H9 (cell line): Measurements from ENCODE around the gene ACTR10. TPM values are rescaled to one million over a fixed set of nuclear protein-coding genes. Genes with fewer than 3 reads are reported as not detected.
A peak's percentile ranks its signal among the peaks of the same experiment; 100 is the strongest.

Source experiments
- DNase-seq: peaks from one replicate; pipeline ENCODE4 v3.0.0-alpha.2; 2017
- H2AFZ ChIP-seq: one replicate; pipeline ENCODE4 v1.6.1; 2013; ENCODE audit warnings: mild to moderate bottlenecking, low read length, control low read depth, moderate library complexity
- H2AK5ac ChIP-seq: 2 replicates; pipeline ENCODE4 v1.6.1; 2013; ENCODE audit warnings: low read length, control low read depth, mixed read lengths; ENCODE audit not compliant: insufficient read length
- H2BK120ac ChIP-seq: one replicate; pipeline ENCODE4 v1.6.1; 2013; ENCODE audit warnings: low read depth, mild to moderate bottlenecking, low read length, control low read depth, inconsistent platforms; ENCODE audit not compliant: poor library complexity, severe bottlenecking
- H2BK12ac ChIP-seq: 2 replicates; pipeline ENCODE4 v1.6.1; 2013; ENCODE audit warnings: low read length, control low read depth, mixed read lengths, low read depth; ENCODE audit not compliant: insufficient read length
- H2BK15ac ChIP-seq: 2 replicates; pipeline ENCODE4 v1.6.1; 2013; ENCODE audit warnings: low read depth, low read length, control low read depth
- H2BK20ac ChIP-seq: one replicate; pipeline ENCODE4 v1.6.1; 2013; ENCODE audit warnings: low read depth, mild to moderate bottlenecking, low read length, control low read depth, inconsistent platforms; ENCODE audit not compliant: poor library complexity, severe bottlenecking
- H2BK5ac ChIP-seq: 2 replicates; pipeline ENCODE4 v1.6.1; 2013; ENCODE audit warnings: low read length, control low read depth, mixed read lengths; ENCODE audit not compliant: insufficient read length
- H3K14ac ChIP-seq: 2 replicates; pipeline ENCODE4 v1.6.1; 2013; ENCODE audit warnings: low read length, control low read depth; ENCODE audit not compliant: insufficient read depth
- H3K18ac ChIP-seq: 2 replicates; pipeline ENCODE4 v1.6.1; 2013; ENCODE audit warnings: low read depth, mild to moderate bottlenecking, mixed read lengths, low read length, control low read depth; ENCODE audit not compliant: insufficient read length
- H3K23ac ChIP-seq: 2 replicates; pipeline ENCODE4 v1.6.1; 2013; ENCODE audit warnings: low read length, control low read depth, mixed read lengths, low read depth; ENCODE audit not compliant: insufficient read length
- H3K23me2 ChIP-seq: 2 replicates; pipeline ENCODE4 v1.6.1; 2013; ENCODE audit warnings: low read depth, mild to moderate bottlenecking, mixed read lengths, low read length, control low read depth; ENCODE audit not compliant: insufficient read length, poor library complexity, severe bottlenecking
- H3K27ac ChIP-seq: 2 replicates; pipeline ENCODE4 v1.5.1; 2013; ENCODE audit warnings: low read length, control low read depth, mixed read lengths, low read depth; ENCODE audit not compliant: insufficient read length
- H3K27me3 ChIP-seq: 2 replicates; pipeline ENCODE4 v1.6.1; 2013; ENCODE audit warnings: low read length, control low read depth, inconsistent platforms; ENCODE audit not compliant: insufficient read depth
- H3K4ac ChIP-seq: 2 replicates; pipeline ENCODE4 v1.6.1; 2013; ENCODE audit warnings: low read depth, mild to moderate bottlenecking, control low read depth, inconsistent platforms, low read length, moderate library complexity
- H3K4me1 ChIP-seq: 2 replicates; pipeline ENCODE4 v1.6.1; 2013; ENCODE audit warnings: low read length, control low read depth, inconsistent platforms; ENCODE audit not compliant: insufficient read depth
- H3K4me2 ChIP-seq: 2 replicates; pipeline ENCODE4 v1.6.1; 2013; ENCODE audit warnings: low read length, control low read depth, mixed read lengths; ENCODE audit not compliant: insufficient read length, insufficient read depth
- H3K56ac ChIP-seq: 2 replicates; pipeline ENCODE4 v1.6.1; 2013; ENCODE audit warnings: low read depth, mild to moderate bottlenecking, mixed read lengths, low read length, control low read depth; ENCODE audit not compliant: insufficient read length
- H3K79me1 ChIP-seq: 2 replicates; pipeline ENCODE4 v1.6.1; 2013; ENCODE audit warnings: low read depth, mild to moderate bottlenecking, moderate library complexity, low read length, control low read depth, inconsistent platforms; ENCODE audit not compliant: insufficient read depth, poor library complexity, severe bottlenecking
- H3K79me2 ChIP-seq: 2 replicates; pipeline ENCODE4 v1.6.1; 2013; ENCODE audit warnings: low read length, control low read depth, inconsistent platforms; ENCODE audit not compliant: insufficient read depth
- H3K9ac ChIP-seq: 2 replicates; pipeline ENCODE4 v1.6.1; 2013; ENCODE audit warnings: low read length, control low read depth, mixed read lengths; ENCODE audit not compliant: insufficient read length; ENCODE audit errors: extremely low read depth
- H3K9me3 ChIP-seq: one replicate; pipeline ENCODE4 v1.6.1; 2013; ENCODE audit warnings: low read depth, low read length, inconsistent platforms; ENCODE audit not compliant: control insufficient read depth
- H3T11ph ChIP-seq: one replicate; pipeline ENCODE4 v1.6.1; 2013; ENCODE audit warnings: mild to moderate bottlenecking, low read length, control low read depth, inconsistent platforms
- H4K20me1 ChIP-seq: one replicate; pipeline ENCODE4 v1.6.1; 2013; ENCODE audit not compliant: control insufficient read depth, insufficient read length, insufficient read depth
- H4K5ac ChIP-seq: 2 replicates; pipeline ENCODE4 v1.6.1; 2013; ENCODE audit warnings: low read depth, mild to moderate bottlenecking, mixed read lengths, low read length, control low read depth; ENCODE audit not compliant: insufficient read length
- H4K8ac ChIP-seq: replicated peaks from 2 replicates; pipeline ENCODE4 v1.6.1; 2013; ENCODE audit warnings: low read length, control low read depth, mixed read lengths, low read depth; ENCODE audit not compliant: insufficient read length
- H4K91ac ChIP-seq: 2 replicates; pipeline ENCODE4 v1.6.1; 2013; ENCODE audit warnings: low read depth, mild to moderate bottlenecking, moderate library complexity, mixed read lengths, low read length, control low read depth; ENCODE audit not compliant: insufficient read length
- H3K27ac Mint-ChIP-seq, 3 experiments: 2 replicates in 2 of 3; 3 replicates in 1 of 3; pipeline ENCODE4 v1.8.0; 2020 to 2021; ENCODE audit warnings: mixed read lengths in 3 of 3, mild to moderate bottlenecking in 1 of 3, moderate library complexity in 1 of 3
- H3K27me3 Mint-ChIP-seq: 2 replicates; pipeline ENCODE4 v1.8.0; 2021; ENCODE audit warnings: low read depth, mild to moderate bottlenecking, moderate library complexity, mixed read lengths
- H3K36me3 Mint-ChIP-seq, 3 experiments: 2 replicates in 2 of 3; 3 replicates in 1 of 3; pipeline ENCODE4 v1.8.0; 2020 to 2021; ENCODE audit warnings: low read depth in 3 of 3, mixed read lengths in 3 of 3; ENCODE audit not compliant: insufficient read depth in 1 of 3
- H3K4me1 Mint-ChIP-seq, 2 experiments: 2 replicates each; pipeline ENCODE4 v1.8.0; 2020; ENCODE audit warnings: mixed read lengths in 2 of 2
- H3K4me3 Mint-ChIP-seq, 2 experiments: 2 replicates in 1 of 2; 3 replicates in 1 of 2; pipeline ENCODE4 v1.8.0; 2020 to 2021; ENCODE audit warnings: mild to moderate bottlenecking in 2 of 2, mixed read lengths in 2 of 2, moderate library complexity in 1 of 2
- H3K9me3 Mint-ChIP-seq, 2 experiments: 2 replicates in 1 of 2; 3 replicates in 1 of 2; pipeline ENCODE4 v1.8.0; 2020; ENCODE audit warnings: mild to moderate bottlenecking in 2 of 2, mixed read lengths in 2 of 2, moderate library complexity in 1 of 2
- WGBS: extraction: QIAGEN DNeasy Blood & Tissue Kit; methylation state at CpG from one replicate; pipeline ENCODE4 v1.1.7; 2013; ENCODE audit warnings: missing lambda C conversion rate, low lambda C conversion rate, mixed read lengths; ENCODE audit not compliant: insufficient read length; ENCODE audit errors: extremely low coverage; 5-methylcytosine and 5-hydroxymethylcytosine counted together
- total RNA-seq: library from RNA; stranded (reverse); gene quantifications from 2 replicates; pipeline ENCODE4 v1.2.1, GENCODE V29; 2021
- TF ChIP-seq, protein P1 (sequence below): fragments of 200-600 bp; sonication (generic); conservative IDR thresholded peaks from 3 replicates; pipeline ENCODE4 v1.8.0; 2021; ENCODE audit warnings: antibody characterized with exemption, mild to moderate bottlenecking

ACTR10 gene
- total RNA-seq, 1 experiment from 2014 or later = 41.0 TPM

DNA sequence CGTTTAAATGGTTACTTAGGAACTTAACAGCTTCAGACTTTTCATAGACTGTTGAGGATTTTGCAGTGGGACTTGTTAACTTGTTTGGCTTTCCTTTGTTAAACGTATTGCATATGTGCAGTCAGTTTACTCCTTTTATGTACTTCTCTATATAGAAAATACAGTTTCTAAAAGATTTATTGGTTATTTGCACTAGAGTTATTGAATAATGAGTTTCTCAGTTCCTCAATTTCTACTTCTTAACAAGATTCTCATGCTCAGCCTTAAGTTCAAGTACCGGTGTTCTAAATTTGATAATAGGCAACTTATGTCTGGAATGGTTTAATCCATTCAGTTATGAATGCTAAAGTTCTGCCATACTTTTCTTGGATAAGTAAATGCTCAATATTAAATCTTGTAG is 45.6 kb downstream of the ACTR10 start:
- Histone ChIP-seq H3K9me3 (no peaks in the 10 kb centered on the region), H4K8ac (no peak overlapping the region), H2AFZ (no peak overlapping the region), H2BK120ac (no peak overlapping the region), H4K20me1 (no peaks in the 10 kb centered on the region), H3K27ac (peak overlapping the region; percentile 78), H2AK5ac (no peak overlapping the region), H3K23me2 (no peaks in the 10 kb centered on the region), H4K5ac (no peak overlapping the region), H3K9ac (peak overlapping the region; percentile 89), H3K4me2 (peak overlapping the region; percentile 75), H2BK15ac (no peak overlapping the region), H3K4ac (no peak overlapping the region), H3K14ac (no peak overlapping the region), H3K27me3 (no peaks in the 10 kb centered on the region), H3T11ph (no peak overlapping the region), H3K18ac (no peak overlapping the region), H3K4me1 (no peaks in the 10 kb centered on the region), H4K91ac (no peak overlapping the region), H3K79me2 (peaks cover 33% of the 10 kb centered on the region), H2BK20ac (no peak overlapping the region), H3K79me1 (peaks cover 6% of the 10 kb centered on the region), H2BK5ac (no peak overlapping the region), H3K56ac (no peak overlapping the region), H2BK12ac (no peak overlapping the region), H3K23ac (no peak overlapping the region)
- Mint-ChIP-seq H3K36me3 (peaks cover 13 to 18% (median 15%) of the 10 kb centered on the region in 3 experiments), H3K27ac (peak overlapping the region; percentile 100; a peak in 5 of 7 replicates), H3K27me3 (no peaks in the 10 kb centered on the region), H3K9me3 (no peaks in the 10 kb centered on the region; a peak in 1 of 5 replicates), H3K4me3 (peak overlapping the region; percentile 92 to 99), H3K4me1 (peaks cover 18 to 21% of the 10 kb centered on the region in 2 experiments)
- no CpG with 5 or more reads among the region's 3 CpGs for WGBS
- TF ChIP-seq, protein P1, sequence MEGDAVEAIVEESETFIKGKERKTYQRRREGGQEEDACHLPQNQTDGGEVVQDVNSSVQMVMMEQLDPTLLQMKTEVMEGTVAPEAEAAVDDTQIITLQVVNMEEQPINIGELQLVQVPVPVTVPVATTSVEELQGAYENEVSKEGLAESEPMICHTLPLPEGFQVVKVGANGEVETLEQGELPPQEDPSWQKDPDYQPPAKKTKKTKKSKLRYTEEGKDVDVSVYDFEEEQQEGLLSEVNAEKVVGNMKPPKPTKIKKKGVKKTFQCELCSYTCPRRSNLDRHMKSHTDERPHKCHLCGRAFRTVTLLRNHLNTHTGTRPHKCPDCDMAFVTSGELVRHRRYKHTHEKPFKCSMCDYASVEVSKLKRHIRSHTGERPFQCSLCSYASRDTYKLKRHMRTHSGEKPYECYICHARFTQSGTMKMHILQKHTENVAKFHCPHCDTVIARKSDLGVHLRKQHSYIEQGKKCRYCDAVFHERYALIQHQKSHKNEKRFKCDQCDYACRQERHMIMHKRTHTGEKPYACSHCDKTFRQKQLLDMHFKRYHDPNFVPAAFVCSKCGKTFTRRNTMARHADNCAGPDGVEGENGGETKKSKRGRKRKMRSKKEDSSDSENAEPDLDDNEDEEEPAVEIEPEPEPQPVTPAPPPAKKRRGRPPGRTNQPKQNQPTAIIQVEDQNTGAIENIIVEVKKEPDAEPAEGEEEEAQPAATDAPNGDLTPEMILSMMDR = no peak
- no peak for DNase-seq
